ENCODE data around the gene NALCN.

GRCh38 chr13:101307181-101307701, 109.1 kb downstream of the NALCN start:
- TF ChIP-seq, protein P1, sequence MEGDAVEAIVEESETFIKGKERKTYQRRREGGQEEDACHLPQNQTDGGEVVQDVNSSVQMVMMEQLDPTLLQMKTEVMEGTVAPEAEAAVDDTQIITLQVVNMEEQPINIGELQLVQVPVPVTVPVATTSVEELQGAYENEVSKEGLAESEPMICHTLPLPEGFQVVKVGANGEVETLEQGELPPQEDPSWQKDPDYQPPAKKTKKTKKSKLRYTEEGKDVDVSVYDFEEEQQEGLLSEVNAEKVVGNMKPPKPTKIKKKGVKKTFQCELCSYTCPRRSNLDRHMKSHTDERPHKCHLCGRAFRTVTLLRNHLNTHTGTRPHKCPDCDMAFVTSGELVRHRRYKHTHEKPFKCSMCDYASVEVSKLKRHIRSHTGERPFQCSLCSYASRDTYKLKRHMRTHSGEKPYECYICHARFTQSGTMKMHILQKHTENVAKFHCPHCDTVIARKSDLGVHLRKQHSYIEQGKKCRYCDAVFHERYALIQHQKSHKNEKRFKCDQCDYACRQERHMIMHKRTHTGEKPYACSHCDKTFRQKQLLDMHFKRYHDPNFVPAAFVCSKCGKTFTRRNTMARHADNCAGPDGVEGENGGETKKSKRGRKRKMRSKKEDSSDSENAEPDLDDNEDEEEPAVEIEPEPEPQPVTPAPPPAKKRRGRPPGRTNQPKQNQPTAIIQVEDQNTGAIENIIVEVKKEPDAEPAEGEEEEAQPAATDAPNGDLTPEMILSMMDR (IDR thresholded peaks at IDR 0.05), result no peak
- TF ChIP-seq POLR2A (IDR thresholded peaks at IDR 0.05), result no peak

Measured in esophagus squamous epithelium (tissue), 4 donors.